T-helper 17 cell (primary cell): ENCODE measurements around the gene SPATA19. TPM values are rescaled to one million over a fixed set of nuclear protein-coding genes. Genes with fewer than 3 reads are reported as not detected.

Source experiments
- ATAC-seq: fragments of 150-1000 bp; cut with Tn5 transposase; 2 replicates; pipeline ENCODE4 v1.10.0; 2021; ENCODE audit warnings: mild to moderate bottlenecking, moderate library complexity
- DNase-seq, 3 donors: peaks; one replicate each; pipeline versions ENCODE4 v3.0.0 to v3.0.0-alpha.2; 2020 to 2021
- H3K9me3 ChIP-seq: one replicate; pipeline ENCODE4 v1.7.0; 2013; ENCODE audit warnings: low read length, mild to moderate bottlenecking; ENCODE audit not compliant: control insufficient read depth, poor library complexity, severe bottlenecking
- H3K27ac Mint-ChIP-seq: one replicate; pipeline ENCODE4 v1.8.0; 2022; ENCODE audit warnings: mild to moderate bottlenecking, moderate library complexity, mixed read lengths
- H3K27me3 Mint-ChIP-seq: one replicate; pipeline ENCODE4 v1.8.0; 2022; ENCODE audit warnings: mixed read lengths
- H3K36me3 Mint-ChIP-seq: one replicate; pipeline ENCODE4 v1.8.0; 2022; ENCODE audit warnings: low read depth, mixed read lengths
- H3K4me1 Mint-ChIP-seq: one replicate; pipeline ENCODE4 v1.8.0; 2022; ENCODE audit warnings: mild to moderate bottlenecking, mixed read lengths
- H3K4me3 Mint-ChIP-seq: one replicate; pipeline ENCODE4 v1.8.0; 2022; ENCODE audit warnings: mild to moderate bottlenecking, moderate library complexity, mixed read lengths
- total RNA-seq, 4 donors: library from RNA in 2 of 4; stranded (reverse) in 2 of 4; gene quantifications; one replicate each; pipeline ENCODE4 v1.2.3 and lab custom pipeline; 2022 to 2026

SPATA19 gene
- total RNA-seq, 2 donors from 2014 or later = not detected

- H3K4me3 Mint-ChIP-seq = no peak overlapping the region
- H3K36me3 Mint-ChIP-seq = no peaks in the 10 kb centered on the region
- H3K9me3 ChIP-seq = no peaks in the 10 kb centered on the region
- DNase-seq (no peak), ATAC-seq (no peak)
- H3K27me3 Mint-ChIP-seq = peaks cover 32% of the 10 kb centered on the region
- no peak overlapping the region for H3K27ac Mint-ChIP-seq
- H3K4me1 Mint-ChIP-seq = peaks cover 10% of the 10 kb centered on the region
Observed at GRCh38 chr11:133832991-133833897, 12.1 kb downstream of the SPATA19 start.

GRCh38 chr11:133832096-133832990 lies 13.0 kb downstream of the SPATA19 start:
- Mint-ChIP-seq H3K4me3 (no peak overlapping the region), H3K36me3 (no peaks in the 10 kb centered on the region), H3K27ac (no peak overlapping the region), H3K4me1 (peaks cover 10% of the 10 kb centered on the region), H3K27me3 (peaks cover 40% of the 10 kb centered on the region)
- H3K9me3 ChIP-seq = no peaks in the 10 kb centered on the region
- DNase-seq (no peak), ATAC-seq (no peak)

GRCh38 chr11:133830931-133831907 lies 14.1 kb downstream of the SPATA19 start:
- H3K4me1 Mint-ChIP-seq = peaks cover 10% of the 10 kb centered on the region
- no peak overlapping the region for H3K4me3 Mint-ChIP-seq
- H3K36me3 Mint-ChIP-seq = no peaks in the 10 kb centered on the region
- ATAC-seq (no peak), DNase-seq (no peak)
- H3K27ac Mint-ChIP-seq = no peak overlapping the region
- peaks cover 36% of the 10 kb centered on the region for H3K27me3 Mint-ChIP-seq
- no peaks in the 10 kb centered on the region for H3K9me3 ChIP-seq

GRCh38 chr11:133829566-133829965 lies 15.7 kb downstream of the SPATA19 start:
- no peak overlapping the region for H3K27ac Mint-ChIP-seq
- H3K4me3 Mint-ChIP-seq = no peak overlapping the region
- H3K9me3 ChIP-seq = no peaks in the 10 kb centered on the region
- H3K4me1 Mint-ChIP-seq = no peaks in the 10 kb centered on the region
- DNase-seq (no peak), ATAC-seq (no peak)
- no peaks in the 10 kb centered on the region for H3K36me3 Mint-ChIP-seq
- peaks cover 35% of the 10 kb centered on the region for H3K27me3 Mint-ChIP-seq

- DNase-seq (no peak), ATAC-seq (no peak)
- Mint-ChIP-seq H3K27me3 (peaks cover 41% of the 10 kb centered on the region), H3K4me1 (no peaks in the 10 kb centered on the region), H3K36me3 (no peaks in the 10 kb centered on the region), H3K4me3 (no peak overlapping the region), H3K27ac (no peak overlapping the region)
- no peaks in the 10 kb centered on the region for H3K9me3 ChIP-seq
Observed at GRCh38 chr11:133828871-133829270, 16.4 kb downstream of the SPATA19 start.

GRCh38 chr11:133827556-133827955 lies 17.8 kb downstream of the SPATA19 start:
- no peaks in the 10 kb centered on the region for H3K9me3 ChIP-seq
- ATAC-seq (no peak), DNase-seq (no peak)
- no peaks in the 10 kb centered on the region for H3K4me1 Mint-ChIP-seq
- H3K36me3 Mint-ChIP-seq = no peaks in the 10 kb centered on the region
- no peak overlapping the region for H3K27ac Mint-ChIP-seq
- peaks cover 41% of the 10 kb centered on the region for H3K27me3 Mint-ChIP-seq
- no peak overlapping the region for H3K4me3 Mint-ChIP-seq

GRCh38 chr11:133826866-133827265 lies 18.4 kb downstream of the SPATA19 start:
- Mint-ChIP-seq H3K36me3 (no peaks in the 10 kb centered on the region), H3K4me3 (no peak overlapping the region), H3K27ac (no peak overlapping the region), H3K4me1 (no peaks in the 10 kb centered on the region), H3K27me3 (peaks cover 41% of the 10 kb centered on the region)
- H3K9me3 ChIP-seq = no peaks in the 10 kb centered on the region
- DNase-seq (no peak), ATAC-seq (no peak)

GRCh38 chr11:133825666-133826065 lies 19.6 kb downstream of the SPATA19 start:
- Mint-ChIP-seq H3K4me3 (no peak overlapping the region), H3K36me3 (no peaks in the 10 kb centered on the region), H3K4me1 (no peaks in the 10 kb centered on the region), H3K27ac (no peak overlapping the region), H3K27me3 (peaks cover 45% of the 10 kb centered on the region)
- no peaks in the 10 kb centered on the region for H3K9me3 ChIP-seq
- no peak for DNase-seq
- no peak for ATAC-seq

- no peak overlapping the region for H3K4me3 Mint-ChIP-seq
- no peaks in the 10 kb centered on the region for H3K4me1 Mint-ChIP-seq
- no peaks in the 10 kb centered on the region for H3K36me3 Mint-ChIP-seq
- peaks cover 47% of the 10 kb centered on the region for H3K27me3 Mint-ChIP-seq
- no peak overlapping the region for H3K27ac Mint-ChIP-seq
- DNase-seq (no peak), ATAC-seq (no peak)
- no peaks in the 10 kb centered on the region for H3K9me3 ChIP-seq
Observed at GRCh38 chr11:133825156-133825555, 20.2 kb downstream of the SPATA19 start.

GRCh38 chr11:133824593-133824992 lies 20.7 kb downstream of the SPATA19 start:
- Mint-ChIP-seq H3K4me3 (no peak overlapping the region), H3K36me3 (no peaks in the 10 kb centered on the region), H3K4me1 (no peaks in the 10 kb centered on the region), H3K27me3 (peaks cover 49% of the 10 kb centered on the region), H3K27ac (no peak overlapping the region)
- DNase-seq (no peak), ATAC-seq (no peak)
- H3K9me3 ChIP-seq = no peaks in the 10 kb centered on the region

- Mint-ChIP-seq H3K27ac (no peak overlapping the region), H3K4me3 (no peak overlapping the region), H3K4me1 (no peaks in the 10 kb centered on the region), H3K27me3 (peaks cover 52% of the 10 kb centered on the region), H3K36me3 (no peaks in the 10 kb centered on the region)
- H3K9me3 ChIP-seq = no peaks in the 10 kb centered on the region
- ATAC-seq (no peak), DNase-seq (no peak)
Observed at GRCh38 chr11:133823614-133824013, 21.7 kb downstream of the SPATA19 start.

GRCh38 chr11:133823211-133823610 lies 22.1 kb downstream of the SPATA19 start:
- H3K36me3 Mint-ChIP-seq = no peaks in the 10 kb centered on the region
- DNase-seq (no peak), ATAC-seq (no peak)
- no peak overlapping the region for H3K4me3 Mint-ChIP-seq
- no peaks in the 10 kb centered on the region for H3K4me1 Mint-ChIP-seq
- H3K9me3 ChIP-seq = no peaks in the 10 kb centered on the region
- no peak overlapping the region for H3K27ac Mint-ChIP-seq
- peaks cover 51% of the 10 kb centered on the region for H3K27me3 Mint-ChIP-seq
